SKM-1 (cell line): ENCODE data around the gene TDG.

Experiments
- DNase-seq: peaks from one replicate; lab custom pipeline; 2025; ENCODE audit not compliant: unreplicated experiment; lab: John Stamatoyannopoulos, UW

Gene TDG

GRCh38 chr12:103965590-103966504 is at the start of gene TDG:
Gene TDG, plus strand, starts transcription at chr12:103965872. Its CDS starts 166 bp downstream, at chr12:103966038.
- peak; percentile 80 for DNase-seq

GRCh38 chr12:103917873-103918272 is 47.8 kb upstream of the TDG start:
- DNase-seq = no peak

DNA sequence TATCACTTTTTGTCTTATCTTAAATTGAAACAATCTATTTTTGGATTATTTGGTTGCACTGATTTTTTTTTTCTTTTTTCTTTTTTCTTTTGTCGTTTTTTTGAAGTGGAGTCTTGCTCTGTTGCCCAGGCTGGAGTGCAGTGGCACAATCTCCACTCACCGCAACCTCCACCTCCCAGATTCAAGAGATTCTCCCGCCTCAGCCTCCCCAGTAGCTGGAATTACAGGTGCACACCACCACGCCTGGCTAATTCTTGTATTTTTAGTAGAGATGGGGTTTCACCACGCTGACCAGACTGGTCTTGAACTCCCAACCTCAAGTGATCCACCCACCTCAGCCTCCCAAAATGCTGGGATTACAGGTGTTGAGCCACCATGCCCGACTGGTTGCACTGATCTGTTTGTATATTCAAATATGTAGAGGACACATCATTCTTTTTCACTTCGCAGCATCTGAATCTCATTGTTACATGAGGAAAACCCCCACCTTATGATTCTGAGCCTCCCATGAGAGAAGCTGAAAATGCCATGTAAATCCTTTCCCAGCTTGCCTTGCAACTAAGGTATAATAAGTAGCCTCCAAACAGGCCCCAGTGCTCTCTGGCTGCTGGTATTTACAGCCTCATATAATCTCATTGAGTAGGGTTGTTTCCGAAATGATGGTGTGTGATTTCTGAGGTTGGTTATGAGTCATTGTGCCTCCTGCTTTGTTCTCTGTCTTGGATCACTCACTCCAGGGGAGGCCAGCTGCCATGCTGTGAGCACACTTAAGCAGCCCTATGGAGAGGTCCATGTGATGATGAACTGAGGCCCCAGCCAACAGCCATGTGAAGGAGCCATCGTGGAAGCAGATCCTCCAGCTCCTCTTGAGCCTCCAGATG is 40.7 kb upstream of the TDG start:
- DNase-seq = no peak

- peak; percentile 2 for DNase-seq
Observed at GRCh38 chr12:103928682-103929045, 37.0 kb upstream of the TDG start.

GRCh38 chr12:103929046-103929783 is 36.5 kb upstream of the TDG start:
- no peak for DNase-seq

DNA sequence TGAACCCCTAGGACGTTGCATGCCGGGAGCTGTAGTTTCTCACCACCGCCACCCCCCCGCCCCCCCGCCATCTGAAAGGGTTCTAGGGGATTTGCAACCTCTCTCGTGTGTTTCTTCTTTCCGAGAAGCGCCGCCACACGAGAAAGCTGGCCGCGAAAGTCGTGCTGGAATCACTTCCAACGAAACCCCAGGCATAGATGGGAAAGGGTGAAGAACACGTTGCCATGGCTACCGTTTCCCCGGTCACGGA is 36.0 kb upstream of the TDG start:
- DNase-seq = peak; percentile 70

DNA sequence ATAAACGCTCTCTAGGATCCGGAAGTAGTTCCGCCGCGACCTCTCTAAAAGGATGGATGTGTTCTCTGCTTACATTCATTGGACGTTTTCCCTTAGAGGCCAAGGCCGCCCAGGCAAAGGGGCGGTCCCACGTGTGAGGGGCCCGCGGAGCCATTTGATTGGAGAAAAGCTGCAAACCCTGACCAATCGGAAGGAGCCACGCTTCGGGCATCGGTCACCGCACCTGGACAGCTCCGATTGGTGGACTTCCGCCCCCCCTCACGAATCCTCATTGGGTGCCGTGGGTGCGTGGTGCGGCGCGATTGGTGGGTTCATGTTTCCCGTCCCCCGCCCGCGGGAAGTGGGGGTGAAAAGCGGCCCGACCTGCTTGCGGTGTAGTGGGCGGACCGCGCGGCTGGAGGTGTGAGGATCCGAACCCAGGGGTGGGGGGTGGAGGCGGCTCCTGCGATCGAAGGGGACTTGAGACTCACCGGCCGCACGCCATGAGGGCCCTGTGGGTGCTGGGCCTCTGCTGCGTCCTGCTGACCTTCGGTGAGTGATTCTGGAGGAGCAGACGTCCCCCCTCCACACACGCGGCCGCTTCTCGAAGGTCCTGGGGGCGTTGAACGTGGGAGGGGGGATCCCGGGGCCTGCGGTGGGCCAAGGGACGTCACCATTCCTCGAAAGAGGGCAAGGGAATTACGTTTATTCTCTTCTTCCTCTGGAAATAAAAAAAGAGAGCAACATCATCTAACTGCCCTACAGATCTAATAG is 35.5 kb upstream of the TDG start, which contains the start of gene HSP90B1:
Gene HSP90B1, plus strand, starts transcription at position 377 of the 753 bp plus-strand sequence. Its CDS starts 106 bp downstream, at position 483.
- DNase-seq = peak; percentile 83

DNA sequence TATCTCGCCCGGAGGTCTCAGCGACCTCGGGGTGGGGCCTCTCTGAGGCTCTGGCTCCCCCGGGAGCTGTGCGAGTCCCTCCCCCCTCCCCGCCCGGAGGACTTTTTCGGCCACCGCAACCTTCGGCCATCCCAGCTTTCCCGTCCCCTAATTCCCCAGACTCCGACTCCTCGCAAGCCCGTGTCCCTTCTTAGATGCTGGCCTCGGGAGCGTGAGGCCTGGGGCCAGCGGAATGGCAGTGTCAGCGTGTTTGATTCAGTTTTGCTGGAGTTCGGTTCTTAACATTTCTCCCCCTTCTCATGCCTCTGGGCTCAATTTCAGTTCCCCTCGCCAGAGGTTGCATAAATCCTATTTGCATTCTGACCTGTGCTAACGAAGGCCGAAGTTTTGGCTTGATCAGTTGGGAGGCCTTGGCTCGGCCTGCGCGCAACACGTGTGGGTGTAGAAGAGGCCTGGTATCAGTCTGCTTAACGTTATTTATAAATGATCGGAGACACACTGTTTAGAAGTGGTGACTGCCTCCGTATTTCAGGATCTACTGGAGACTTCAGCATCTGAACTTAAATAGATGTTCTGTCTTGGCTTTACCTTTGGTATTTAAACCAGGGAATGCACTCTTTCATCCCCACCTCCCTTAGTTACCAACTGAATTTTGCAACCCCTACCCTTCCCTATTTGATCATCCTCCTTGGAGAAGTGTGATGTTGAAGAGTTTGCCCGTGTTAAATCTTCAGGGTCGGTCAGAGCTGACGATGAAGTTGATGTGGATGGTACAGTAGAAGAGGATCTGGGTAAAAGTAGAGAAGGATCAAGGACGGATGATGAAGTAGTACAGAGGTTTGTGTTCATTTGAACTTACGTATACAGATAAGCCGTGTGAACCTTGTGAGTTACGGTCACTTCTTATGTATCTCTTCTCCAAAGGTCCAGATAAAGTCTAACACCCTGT is 34.6 kb upstream of the TDG start:
- DNase-seq = peak; percentile 0

DNA sequence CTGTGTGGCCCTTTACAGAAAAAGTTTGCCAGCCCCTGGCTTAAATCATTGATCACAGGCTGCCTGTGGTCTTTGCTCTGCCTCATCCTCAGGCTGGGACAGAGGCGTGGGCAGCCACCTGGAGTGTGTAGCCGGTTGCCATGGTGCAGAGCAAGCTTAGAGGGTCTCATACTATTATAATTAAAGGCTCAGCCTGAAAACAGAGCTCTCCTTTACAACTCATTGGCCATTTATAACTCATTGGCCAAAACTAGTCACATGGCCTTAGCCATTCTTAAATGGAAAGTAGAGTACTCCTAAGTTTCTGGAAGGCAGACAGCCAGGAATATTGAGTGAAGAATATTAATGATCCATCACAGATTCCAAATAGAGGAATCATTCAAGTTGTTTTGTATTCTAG is 32.4 kb upstream of the TDG start:
- DNase-seq = no peak

- no peak for DNase-seq
Observed at GRCh38 chr12:103936679-103937078, 29.0 kb upstream of the TDG start.

- no peak for DNase-seq
Observed at GRCh38 chr12:103944964-103945363, 20.7 kb upstream of the TDG start.

DNA sequence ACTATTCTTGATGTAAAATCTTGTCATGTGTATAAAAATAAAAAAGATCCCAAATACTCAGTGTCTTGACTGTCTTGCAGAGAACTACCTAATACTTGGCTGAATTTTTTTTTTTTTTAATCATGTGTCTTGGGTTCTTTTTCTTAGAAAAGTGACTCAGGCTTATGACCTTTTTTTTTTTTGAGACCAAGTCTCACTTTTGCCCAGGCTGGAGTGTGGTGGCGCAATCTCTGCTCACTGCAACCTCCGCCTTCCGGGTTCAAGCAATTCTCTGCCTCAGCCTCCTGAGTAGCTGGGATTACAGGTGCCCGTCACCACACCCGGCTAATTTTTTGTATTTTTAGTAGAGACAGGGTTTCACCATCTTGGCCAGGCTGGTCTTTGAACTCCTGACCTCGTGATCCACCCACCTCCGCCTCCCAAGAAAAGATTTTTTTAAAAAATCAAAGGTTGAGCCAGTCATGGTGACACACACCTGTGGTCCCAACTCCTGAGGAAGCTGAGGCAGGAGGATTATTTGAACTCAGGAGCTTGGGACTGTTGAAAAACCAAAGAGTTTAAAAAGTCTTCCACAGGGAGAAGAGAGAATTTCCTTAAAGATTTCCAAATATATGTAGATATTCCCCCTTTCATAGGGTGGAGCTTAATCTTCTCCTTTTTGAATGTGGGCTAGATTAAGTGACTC is 17.7 kb upstream of the TDG start:
- DNase-seq = no peak

GRCh38 chr12:103948746-103949406 is 16.8 kb upstream of the TDG start:
- no peak for DNase-seq

- no peak for DNase-seq
Observed at GRCh38 chr12:103952497-103952896, 13.2 kb upstream of the TDG start.

GRCh38 chr12:103955811-103956508 is 9.7 kb upstream of the TDG start:
- no peak for DNase-seq

GRCh38 chr12:103956509-103957027 is 9.1 kb upstream of the TDG start:
- no peak for DNase-seq

DNA sequence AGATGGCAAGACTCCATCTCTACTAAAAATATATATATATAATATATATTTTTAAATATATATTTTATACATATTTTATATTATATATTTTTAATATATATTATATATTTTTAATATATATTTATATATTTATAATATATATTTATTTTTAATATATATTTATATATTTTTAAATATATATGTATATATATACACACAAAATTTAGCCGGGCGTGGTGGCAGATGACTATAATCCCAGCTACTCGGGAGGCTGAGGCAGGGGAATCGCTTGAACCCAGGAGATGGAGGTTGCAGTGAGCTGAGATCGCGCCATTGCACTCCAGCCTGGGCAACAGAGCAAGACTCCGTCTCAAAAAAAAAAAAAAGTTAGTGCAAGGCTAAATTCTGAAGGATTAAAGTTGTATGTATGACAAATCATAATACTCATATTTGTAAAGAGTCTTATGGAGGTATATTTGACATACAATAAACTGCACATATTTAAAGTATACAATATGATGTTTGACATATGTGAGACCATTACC is 7.7 kb upstream of the TDG start:
- DNase-seq = no peak
